Chondrocyte (in vitro differentiated cells): Measurements from ENCODE around the gene CFTR. TPM values are rescaled to one million over a fixed set of nuclear protein-coding genes. Genes with fewer than 3 reads are reported as not detected.

Source experiments
- DNase-seq: peaks from one replicate; pipeline ENCODE4 v3.0.0; 2021; ENCODE audit warnings: mixed read lengths, low spot score
- H3K27ac Mint-ChIP-seq: one replicate; pipeline ENCODE4 v1.8.0; 2021; ENCODE audit warnings: mild to moderate bottlenecking, moderate library complexity, mixed read lengths; ENCODE audit not compliant: unreplicated experiment
- H3K27me3 Mint-ChIP-seq: 2 replicates; pipeline ENCODE4 v1.8.0; 2021; ENCODE audit warnings: low read depth, mixed read lengths
- H3K36me3 Mint-ChIP-seq: 2 replicates; pipeline ENCODE4 v1.8.0; 2021; ENCODE audit warnings: low read depth, mixed read lengths
- H3K4me1 Mint-ChIP-seq: 2 replicates; pipeline ENCODE4 v1.8.0; 2021; ENCODE audit warnings: low read depth, mild to moderate bottlenecking, mixed read lengths
- H3K4me3 Mint-ChIP-seq: one replicate; pipeline ENCODE4 v1.8.0; 2021; ENCODE audit warnings: mild to moderate bottlenecking, moderate library complexity, mixed read lengths; ENCODE audit not compliant: unreplicated experiment
- H3K9me3 Mint-ChIP-seq: 2 replicates; pipeline ENCODE4 v1.8.0; 2021; ENCODE audit warnings: low read depth, mixed read lengths
- CTCF ChIP-seq: fragments of 200-600 bp; sonication (generic); IDR thresholded peaks from 2 replicates; pipeline ENCODE4 v1.5.0; 2021; ENCODE audit warnings: antibody characterized with exemption, mild to moderate bottlenecking, moderate library complexity
- total RNA-seq: library from RNA; stranded (reverse); gene quantifications from 3 replicates; pipeline ENCODE4 v1.2.1, GENCODE V29; 2021

CFTR gene
- total RNA-seq, 1 donor from 2014 or later: not detected

GRCh38 chr7:117550625-117551024 is 70.8 kb downstream of the CFTR start:
- H3K36me3 Mint-ChIP-seq: no peaks in the 10 kb centered on the region
- H3K27ac Mint-ChIP-seq: no peak overlapping the region
- TF ChIP-seq CTCF: no peak
- H3K27me3 Mint-ChIP-seq: peaks cover 19% of the 10 kb centered on the region
- no peak for DNase-seq
- no peaks in the 10 kb centered on the region for H3K9me3 Mint-ChIP-seq
- H3K4me3 Mint-ChIP-seq: no peak overlapping the region
- no peaks in the 10 kb centered on the region for H3K4me1 Mint-ChIP-seq

GRCh38 chr7:117552660-117553059 is 72.8 kb downstream of the CFTR start:
- TF ChIP-seq CTCF: no peak
- Mint-ChIP-seq H3K27me3 (peaks cover 19% of the 10 kb centered on the region), H3K4me3 (no peak overlapping the region), H3K27ac (no peak overlapping the region), H3K36me3 (no peaks in the 10 kb centered on the region), H3K9me3 (no peaks in the 10 kb centered on the region), H3K4me1 (no peaks in the 10 kb centered on the region)
- DNase-seq: no peak

GRCh38 chr7:117555260-117555659 is 75.4 kb downstream of the CFTR start:
- DNase-seq: no peak
- peaks cover 18% of the 10 kb centered on the region for H3K27me3 Mint-ChIP-seq
- H3K36me3 Mint-ChIP-seq: no peaks in the 10 kb centered on the region
- TF ChIP-seq CTCF: no peak
- H3K9me3 Mint-ChIP-seq: no peaks in the 10 kb centered on the region
- H3K4me1 Mint-ChIP-seq: no peaks in the 10 kb centered on the region
- no peak overlapping the region for H3K4me3 Mint-ChIP-seq
- no peak overlapping the region for H3K27ac Mint-ChIP-seq

- no peak for TF ChIP-seq CTCF
- Mint-ChIP-seq H3K27me3 (peaks cover 22% of the 10 kb centered on the region), H3K36me3 (no peaks in the 10 kb centered on the region), H3K9me3 (no peaks in the 10 kb centered on the region), H3K4me3 (no peak overlapping the region), H3K4me1 (no peaks in the 10 kb centered on the region), H3K27ac (no peak overlapping the region)
- DNase-seq: no peak
These were observed 79.6 kb downstream of the CFTR start for GRCh38 chr7:117559391-117559790.

GRCh38 chr7:117560030-117560429 is 80.2 kb downstream of the CFTR start:
- no peaks in the 10 kb centered on the region for H3K9me3 Mint-ChIP-seq

More at GRCh38 chr7:117560030-117560429, 80.2 kb downstream of the CFTR start:
- H3K4me3 Mint-ChIP-seq: no peak overlapping the region
- no peak for DNase-seq
- no peaks in the 10 kb centered on the region for H3K36me3 Mint-ChIP-seq
- H3K4me1 Mint-ChIP-seq: no peaks in the 10 kb centered on the region
- no peak overlapping the region for H3K27ac Mint-ChIP-seq
- H3K27me3 Mint-ChIP-seq: peaks cover 23% of the 10 kb centered on the region
- TF ChIP-seq CTCF: no peak
